SK-N-SH treated with all-trans-retinoic acid at 6 μM for 48 hours (cell line): ENCODE measurements around the gene ZBTB42.

Experiments used
- ATAC-seq: fragments of 200-7000 bp; cut with Tn5 transposase; 3 replicates; pipeline ENCODE4 v1.9.1; 2020; ENCODE audit warnings: mild to moderate bottlenecking, moderate library complexity
- ARNTL ChIP-seq: fragments of 450-650 bp; formaldehyde crosslinking; IDR thresholded peaks from 2 replicates; pipeline ENCODE4 v1.5.0; 2020; ENCODE audit warnings: low read depth, mild to moderate bottlenecking, moderate library complexity, borderline replicate concordance
- BACH2 ChIP-seq: fragments of 250-450 bp; sonication (Bioruptor Pico); IDR thresholded peaks from 2 replicates; pipeline ENCODE4 v1.9.0; 2021; ENCODE audit warnings: mild to moderate bottlenecking, borderline replicate concordance
- CSDC2 ChIP-seq: fragments of 250-450 bp; sonication (Bioruptor Pico); IDR thresholded peaks from 2 replicates; pipeline ENCODE4 v1.5.0; 2020; ENCODE audit warnings: mild to moderate bottlenecking, moderate library complexity
- ESRRG ChIP-seq: fragments of 250-450 bp; sonication (Bioruptor Pico); IDR thresholded peaks from 2 replicates; pipeline ENCODE4 v1.6.1; 2021; ENCODE audit warnings: mild to moderate bottlenecking
- GLIS3 ChIP-seq: fragments of 250-450 bp; sonication (Bioruptor Pico); IDR thresholded peaks from 2 replicates; pipeline ENCODE4 v1.5.0; 2020; ENCODE audit warnings: mild to moderate bottlenecking, moderate library complexity
- ISL1 ChIP-seq: fragments of 250-450 bp; sonication (Bioruptor Pico); IDR thresholded peaks from 2 replicates; pipeline ENCODE4 v2.1.2; 2022; ENCODE audit warnings: mild to moderate bottlenecking, moderate library complexity
- OSR1 ChIP-seq: fragments of 250-450 bp; sonication (Bioruptor Pico); IDR thresholded peaks from 2 replicates; pipeline ENCODE4 v1.8.0; 2022; ENCODE audit warnings: moderate library complexity, mild to moderate bottlenecking, inconsistent platforms
- PPARA ChIP-seq: fragments of 250-450 bp; sonication (Bioruptor Pico); IDR thresholded peaks from 2 replicates; pipeline ENCODE4 v1.5.0; 2020; ENCODE audit warnings: mild to moderate bottlenecking, borderline replicate concordance
- RARB ChIP-seq: fragments of 250-450 bp; sonication (Bioruptor Pico); IDR thresholded peaks from 2 replicates; pipeline ENCODE4 v1.8.0; 2021; ENCODE audit warnings: mild to moderate bottlenecking, moderate library complexity
- SNAI2 ChIP-seq: fragments of 250-450 bp; sonication (Bioruptor Pico); IDR thresholded peaks from 2 replicates; pipeline ENCODE4 v1.5.0; 2020; ENCODE audit warnings: mild to moderate bottlenecking, moderate library complexity
- TCF4 ChIP-seq: fragments of 250-450 bp; sonication (Bioruptor Pico); IDR thresholded peaks from 2 replicates; pipeline ENCODE4 v1.8.0; 2021; ENCODE audit warnings: mild to moderate bottlenecking, moderate library complexity, borderline replicate concordance
- TOX ChIP-seq: fragments of 250-450 bp; sonication (Bioruptor Pico); IDR thresholded peaks from 2 replicates; pipeline ENCODE4 v1.8.0; 2021; ENCODE audit warnings: mild to moderate bottlenecking, moderate library complexity, borderline replicate concordance
- ZC3H10 ChIP-seq: fragments of 250-450 bp; sonication (Bioruptor Pico); IDR thresholded peaks from 2 replicates; pipeline ENCODE4 v1.5.1; 2021; ENCODE audit warnings: mild to moderate bottlenecking, moderate library complexity
- ZFP3 ChIP-seq: fragments of 250-450 bp; sonication (Bioruptor Pico); IDR thresholded peaks from 2 replicates; pipeline ENCODE4 v1.5.0; 2020; ENCODE audit warnings: mild to moderate bottlenecking, moderate library complexity
- ZFP30 ChIP-seq: fragments of 450-650 bp; formaldehyde crosslinking; IDR thresholded peaks from 2 replicates; pipeline ENCODE4 v1.5.0; 2022; ENCODE audit warnings: mild to moderate bottlenecking, moderate library complexity
- ZNF565 ChIP-seq: fragments of 450-650 bp; formaldehyde crosslinking; conservative IDR thresholded peaks from 2 replicates; pipeline ENCODE4 v1.5.0; 2020; ENCODE audit warnings: low read depth, mild to moderate bottlenecking, moderate library complexity
- ZNF8 ChIP-seq: fragments of 450-650 bp; formaldehyde crosslinking; IDR thresholded peaks from 2 replicates; pipeline ENCODE4 v1.5.0; 2020; ENCODE audit warnings: mild to moderate bottlenecking, moderate library complexity
- TF ChIP-seq, protein P1 (sequence below): fragments of 250-450 bp; sonication (Bioruptor Pico); IDR thresholded peaks from 2 replicates; pipeline ENCODE4 v1.5.1; 2021; ENCODE audit warnings: mild to moderate bottlenecking, moderate library complexity
- TF ChIP-seq, protein P2 (sequence below): fragments of 250-450 bp; sonication (Bioruptor Pico); IDR thresholded peaks from 2 replicates; pipeline ENCODE4 v1.8.0; 2021; ENCODE audit warnings: low read depth, mild to moderate bottlenecking, moderate library complexity, borderline replicate concordance
- TF ChIP-seq, protein P3 (sequence below): fragments of 250-450 bp; sonication (Bioruptor Pico); IDR thresholded peaks from 2 replicates; pipeline ENCODE4 v1.5.0; 2020; ENCODE audit warnings: mild to moderate bottlenecking, moderate library complexity
- TF ChIP-seq, protein P4 (sequence below): fragments of 250-450 bp; sonication (Bioruptor Pico); IDR thresholded peaks from 2 replicates; pipeline ENCODE4 v1.5.1; 2020; ENCODE audit warnings: low read depth, mild to moderate bottlenecking, moderate library complexity
- TF ChIP-seq, protein P5 (sequence below): fragments of 250-450 bp; sonication (Bioruptor Pico); IDR thresholded peaks from 2 replicates; pipeline ENCODE4 v1.8.0; 2020; ENCODE audit warnings: mild to moderate bottlenecking, moderate library complexity, borderline replicate concordance

Gene ZBTB42

DNA sequence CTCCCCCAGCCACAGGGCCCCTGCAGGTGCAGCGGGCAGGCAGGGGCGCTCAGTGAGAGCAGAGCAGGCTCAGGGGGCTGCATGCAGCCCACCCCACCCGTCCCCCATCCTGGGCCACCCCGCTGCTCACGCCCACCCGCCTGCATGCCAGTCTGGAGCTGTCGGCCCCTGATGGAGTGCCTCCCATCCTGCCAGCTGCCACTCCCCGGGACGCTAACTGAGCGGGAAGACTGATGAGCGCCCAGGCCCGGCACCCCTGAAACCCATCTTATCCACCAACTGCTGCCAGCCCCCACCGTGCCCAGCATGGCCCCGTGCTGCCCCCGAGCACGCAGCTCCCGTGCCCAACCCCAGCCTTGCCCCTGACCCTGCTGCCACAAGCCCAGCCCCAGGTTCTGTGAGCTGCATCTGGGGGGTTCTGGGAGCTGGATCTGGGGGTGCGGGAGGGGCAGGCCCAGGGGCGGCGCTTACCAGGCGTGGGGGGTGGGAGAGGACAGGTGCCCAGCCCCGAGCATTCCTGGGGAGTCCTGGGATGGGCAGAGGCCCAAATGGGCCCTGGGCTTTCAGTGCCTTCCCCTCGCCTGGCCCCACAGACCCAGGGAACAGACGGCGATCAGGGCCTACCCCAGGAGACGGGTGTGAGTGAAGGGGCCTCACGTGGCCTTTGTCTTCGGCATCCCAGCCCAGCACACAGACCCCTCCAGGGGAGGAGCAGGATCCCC, 18.7 kb upstream of the ZBTB42 start:
- TF ChIP-seq TOX (CRISPR knock-in tag) (no peak), ISL1 (no peak), ZNF8 (CRISPR knock-in tag) (no peak), ZNF565 (no peak), ARNTL (no peak), ZC3H10 (CRISPR knock-in tag) (no peak), ZFP30 (CRISPR knock-in tag) (no peak), BACH2 (no peak), OSR1 (no peak), GLIS3 (no peak), SNAI2 (no peak), ZFP3 (CRISPR knock-in tag) (no peak), ESRRG (CRISPR knock-in tag) (no peak), TCF4 (no peak), CSDC2 (CRISPR knock-in tag) (no peak), PPARA (CRISPR knock-in tag) (no peak)
- TF ChIP-seq, protein P1, sequence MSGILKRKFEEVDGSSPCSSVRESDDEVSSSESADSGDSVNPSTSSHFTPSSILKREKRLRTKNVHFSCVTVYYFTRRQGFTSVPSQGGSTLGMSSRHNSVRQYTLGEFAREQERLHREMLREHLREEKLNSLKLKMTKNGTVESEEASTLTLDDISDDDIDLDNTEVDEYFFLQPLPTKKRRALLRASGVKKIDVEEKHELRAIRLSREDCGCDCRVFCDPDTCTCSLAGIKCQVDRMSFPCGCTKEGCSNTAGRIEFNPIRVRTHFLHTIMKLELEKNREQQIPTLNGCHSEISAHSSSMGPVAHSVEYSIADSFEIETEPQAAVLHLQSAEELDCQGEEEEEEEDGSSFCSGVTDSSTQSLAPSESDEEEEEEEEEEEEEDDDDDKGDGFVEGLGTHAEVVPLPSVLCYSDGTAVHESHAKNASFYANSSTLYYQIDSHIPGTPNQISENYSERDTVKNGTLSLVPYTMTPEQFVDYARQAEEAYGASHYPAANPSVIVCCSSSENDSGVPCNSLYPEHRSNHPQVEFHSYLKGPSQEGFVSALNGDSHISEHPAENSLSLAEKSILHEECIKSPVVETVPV (CRISPR knock-in tag) = no peak
- TF ChIP-seq, protein P2, sequence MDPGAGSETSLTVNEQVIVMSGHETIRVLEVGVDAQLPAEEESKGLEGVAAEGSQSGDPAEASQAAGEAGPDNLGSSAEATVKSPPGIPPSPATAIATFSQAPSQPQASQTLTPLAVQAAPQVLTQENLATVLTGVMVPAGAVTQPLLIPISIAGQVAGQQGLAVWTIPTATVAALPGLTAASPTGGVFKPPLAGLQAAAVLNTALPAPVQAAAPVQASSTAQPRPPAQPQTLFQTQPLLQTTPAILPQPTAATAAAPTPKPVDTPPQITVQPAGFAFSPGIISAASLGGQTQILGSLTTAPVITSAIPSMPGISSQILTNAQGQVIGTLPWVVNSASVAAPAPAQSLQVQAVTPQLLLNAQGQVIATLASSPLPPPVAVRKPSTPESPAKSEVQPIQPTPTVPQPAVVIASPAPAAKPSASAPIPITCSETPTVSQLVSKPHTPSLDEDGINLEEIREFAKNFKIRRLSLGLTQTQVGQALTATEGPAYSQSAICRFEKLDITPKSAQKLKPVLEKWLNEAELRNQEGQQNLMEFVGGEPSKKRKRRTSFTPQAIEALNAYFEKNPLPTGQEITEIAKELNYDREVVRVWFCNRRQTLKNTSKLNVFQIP (CRISPR knock-in tag) = no peak
- TF ChIP-seq, protein P3, sequence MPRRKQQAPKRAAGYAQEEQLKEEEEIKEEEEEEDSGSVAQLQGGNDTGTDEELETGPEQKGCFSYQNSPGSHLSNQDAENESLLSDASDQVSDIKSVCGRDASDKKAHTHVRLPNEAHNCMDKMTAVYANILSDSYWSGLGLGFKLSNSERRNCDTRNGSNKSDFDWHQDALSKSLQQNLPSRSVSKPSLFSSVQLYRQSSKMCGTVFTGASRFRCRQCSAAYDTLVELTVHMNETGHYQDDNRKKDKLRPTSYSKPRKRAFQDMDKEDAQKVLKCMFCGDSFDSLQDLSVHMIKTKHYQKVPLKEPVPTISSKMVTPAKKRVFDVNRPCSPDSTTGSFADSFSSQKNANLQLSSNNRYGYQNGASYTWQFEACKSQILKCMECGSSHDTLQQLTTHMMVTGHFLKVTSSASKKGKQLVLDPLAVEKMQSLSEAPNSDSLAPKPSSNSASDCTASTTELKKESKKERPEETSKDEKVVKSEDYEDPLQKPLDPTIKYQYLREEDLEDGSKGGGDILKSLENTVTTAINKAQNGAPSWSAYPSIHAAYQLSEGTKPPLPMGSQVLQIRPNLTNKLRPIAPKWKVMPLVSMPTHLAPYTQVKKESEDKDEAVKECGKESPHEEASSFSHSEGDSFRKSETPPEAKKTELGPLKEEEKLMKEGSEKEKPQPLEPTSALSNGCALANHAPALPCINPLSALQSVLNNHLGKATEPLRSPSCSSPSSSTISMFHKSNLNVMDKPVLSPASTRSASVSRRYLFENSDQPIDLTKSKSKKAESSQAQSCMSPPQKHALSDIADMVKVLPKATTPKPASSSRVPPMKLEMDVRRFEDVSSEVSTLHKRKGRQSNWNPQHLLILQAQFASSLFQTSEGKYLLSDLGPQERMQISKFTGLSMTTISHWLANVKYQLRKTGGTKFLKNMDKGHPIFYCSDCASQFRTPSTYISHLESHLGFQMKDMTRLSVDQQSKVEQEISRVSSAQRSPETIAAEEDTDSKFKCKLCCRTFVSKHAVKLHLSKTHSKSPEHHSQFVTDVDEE (CRISPR knock-in tag) = no peak
- no peak for ATAC-seq

DNA sequence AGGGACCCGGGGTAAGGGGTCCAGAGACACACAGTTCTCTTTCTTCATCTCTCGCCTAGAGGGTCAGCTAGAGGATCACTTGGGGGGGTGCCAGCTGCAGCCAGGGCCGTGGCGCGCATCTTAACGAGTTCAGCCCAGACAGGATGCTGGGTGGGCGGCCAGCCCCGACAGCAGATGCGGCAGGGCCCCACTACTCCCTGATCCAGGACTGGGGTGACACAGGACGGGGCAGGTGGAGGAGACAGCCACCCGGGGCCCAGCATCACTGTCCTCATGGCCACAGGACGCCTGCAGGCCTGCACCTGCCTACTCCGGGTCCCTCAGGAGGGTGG, 18.1 kb upstream of the ZBTB42 start:
- no peak for ATAC-seq
- TF ChIP-seq ZFP30 (CRISPR knock-in tag) = no peak
- TF ChIP-seq CSDC2 (CRISPR knock-in tag) = no peak
- TF ChIP-seq, protein P3 (CRISPR knock-in tag) = no peak
- TF ChIP-seq, protein P4, sequence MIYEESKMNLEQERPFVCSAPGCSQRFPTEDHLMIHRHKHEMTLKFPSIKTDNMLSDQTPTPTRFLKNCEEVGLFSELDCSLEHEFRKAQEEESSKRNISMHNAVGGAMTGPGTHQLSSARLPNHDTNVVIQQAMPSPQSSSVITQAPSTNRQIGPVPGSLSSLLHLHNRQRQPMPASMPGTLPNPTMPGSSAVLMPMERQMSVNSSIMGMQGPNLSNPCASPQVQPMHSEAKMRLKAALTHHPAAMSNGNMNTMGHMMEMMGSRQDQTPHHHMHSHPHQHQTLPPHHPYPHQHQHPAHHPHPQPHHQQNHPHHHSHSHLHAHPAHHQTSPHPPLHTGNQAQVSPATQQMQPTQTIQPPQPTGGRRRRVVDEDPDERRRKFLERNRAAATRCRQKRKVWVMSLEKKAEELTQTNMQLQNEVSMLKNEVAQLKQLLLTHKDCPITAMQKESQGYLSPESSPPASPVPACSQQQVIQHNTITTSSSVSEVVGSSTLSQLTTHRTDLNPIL (CRISPR knock-in tag) = no peak
- no peak for TF ChIP-seq GLIS3
- TF ChIP-seq, protein P2 (CRISPR knock-in tag) = no peak
- no peak for TF ChIP-seq RARB (CRISPR knock-in tag)
- no peak for TF ChIP-seq TCF4
- no peak for TF ChIP-seq BACH2
- TF ChIP-seq ARNTL = no peak
- TF ChIP-seq ISL1 = no peak
- no peak for TF ChIP-seq PPARA (CRISPR knock-in tag)
- no peak for TF ChIP-seq ESRRG (CRISPR knock-in tag)
- no peak for TF ChIP-seq OSR1
- TF ChIP-seq ZNF8 (CRISPR knock-in tag) = no peak
- TF ChIP-seq ZFP3 (CRISPR knock-in tag) = no peak
- TF ChIP-seq ZNF565 = no peak
- TF ChIP-seq, protein P5, sequence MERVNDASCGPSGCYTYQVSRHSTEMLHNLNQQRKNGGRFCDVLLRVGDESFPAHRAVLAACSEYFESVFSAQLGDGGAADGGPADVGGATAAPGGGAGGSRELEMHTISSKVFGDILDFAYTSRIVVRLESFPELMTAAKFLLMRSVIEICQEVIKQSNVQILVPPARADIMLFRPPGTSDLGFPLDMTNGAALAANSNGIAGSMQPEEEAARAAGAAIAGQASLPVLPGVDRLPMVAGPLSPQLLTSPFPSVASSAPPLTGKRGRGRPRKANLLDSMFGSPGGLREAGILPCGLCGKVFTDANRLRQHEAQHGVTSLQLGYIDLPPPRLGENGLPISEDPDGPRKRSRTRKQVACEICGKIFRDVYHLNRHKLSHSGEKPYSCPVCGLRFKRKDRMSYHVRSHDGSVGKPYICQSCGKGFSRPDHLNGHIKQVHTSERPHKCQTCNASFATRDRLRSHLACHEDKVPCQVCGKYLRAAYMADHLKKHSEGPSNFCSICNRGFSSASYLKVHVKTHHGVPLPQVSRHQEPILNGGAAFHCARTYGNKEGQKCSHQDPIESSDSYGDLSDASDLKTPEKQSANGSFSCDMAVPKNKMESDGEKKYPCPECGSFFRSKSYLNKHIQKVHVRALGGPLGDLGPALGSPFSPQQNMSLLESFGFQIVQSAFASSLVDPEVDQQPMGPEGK (CRISPR knock-in tag) = no peak
